ENCODE results near the gene RANBP1. TPM values are rescaled to one million over a fixed set of nuclear protein-coding genes. Genes with fewer than 3 reads are reported as not detected.

RANBP1 gene
- polyA plus RNA-seq, 1 experiment: 166 TPM

DNA sequence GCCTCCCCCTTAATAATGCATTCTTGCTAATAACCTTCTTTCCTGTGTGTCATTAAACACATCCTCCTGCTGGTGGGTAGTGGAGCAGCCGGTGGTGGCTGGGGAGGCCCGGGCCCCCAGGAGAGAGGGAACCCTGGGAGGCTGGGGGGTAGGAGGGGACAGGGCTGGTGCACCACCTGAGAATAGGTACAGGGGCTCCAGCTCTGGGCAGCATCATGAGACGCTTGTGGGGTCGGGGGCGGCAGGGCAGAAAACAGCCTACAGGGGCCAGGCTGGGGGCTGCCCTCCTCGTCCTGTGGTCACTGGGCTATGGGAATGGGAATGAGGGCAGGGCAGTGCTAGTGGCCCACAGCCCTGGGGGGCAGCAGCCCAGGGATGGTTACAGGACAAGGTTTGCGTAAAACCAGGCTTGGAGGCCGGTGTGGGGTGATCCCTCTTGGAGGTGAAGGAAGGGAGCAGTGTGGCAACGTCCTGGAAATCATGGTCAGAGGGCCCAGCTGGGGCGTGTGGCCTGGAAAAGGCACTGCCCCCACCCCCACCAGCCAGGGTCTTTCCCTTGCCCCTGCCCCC lies 53.4 kb downstream of the RANBP1 start:
- no peak for DNase-seq (ENCODE audit: low read depth)
- H3K4me3 ChIP-seq (ENCODE audit: low read depth, low read length): no peak overlapping the region
- H3K27me3 ChIP-seq (ENCODE audit: control insufficient read depth, insufficient read depth, low read length): peaks cover 1% of the 10 kb centered on the region; the same call in 1 of the 2 replicates
- ChIA-PET POLR2A (no interaction called here), CTCF (interaction anchor here (2.6 kb wide), 1 partner anchor 12 kb away, joined by 11 read pairs; no protein-coding TSS in a partner anchor)
- TF ChIP-seq, protein P1, sequence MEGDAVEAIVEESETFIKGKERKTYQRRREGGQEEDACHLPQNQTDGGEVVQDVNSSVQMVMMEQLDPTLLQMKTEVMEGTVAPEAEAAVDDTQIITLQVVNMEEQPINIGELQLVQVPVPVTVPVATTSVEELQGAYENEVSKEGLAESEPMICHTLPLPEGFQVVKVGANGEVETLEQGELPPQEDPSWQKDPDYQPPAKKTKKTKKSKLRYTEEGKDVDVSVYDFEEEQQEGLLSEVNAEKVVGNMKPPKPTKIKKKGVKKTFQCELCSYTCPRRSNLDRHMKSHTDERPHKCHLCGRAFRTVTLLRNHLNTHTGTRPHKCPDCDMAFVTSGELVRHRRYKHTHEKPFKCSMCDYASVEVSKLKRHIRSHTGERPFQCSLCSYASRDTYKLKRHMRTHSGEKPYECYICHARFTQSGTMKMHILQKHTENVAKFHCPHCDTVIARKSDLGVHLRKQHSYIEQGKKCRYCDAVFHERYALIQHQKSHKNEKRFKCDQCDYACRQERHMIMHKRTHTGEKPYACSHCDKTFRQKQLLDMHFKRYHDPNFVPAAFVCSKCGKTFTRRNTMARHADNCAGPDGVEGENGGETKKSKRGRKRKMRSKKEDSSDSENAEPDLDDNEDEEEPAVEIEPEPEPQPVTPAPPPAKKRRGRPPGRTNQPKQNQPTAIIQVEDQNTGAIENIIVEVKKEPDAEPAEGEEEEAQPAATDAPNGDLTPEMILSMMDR (IDR thresholded peaks at IDR 0.05; ENCODE audit: insufficient read depth, low read depth, low read length): no peak
- no peaks in the 10 kb centered on the region for H3K36me3 ChIP-seq (ENCODE audit: control insufficient read depth, insufficient read depth, low read length)

DNA sequence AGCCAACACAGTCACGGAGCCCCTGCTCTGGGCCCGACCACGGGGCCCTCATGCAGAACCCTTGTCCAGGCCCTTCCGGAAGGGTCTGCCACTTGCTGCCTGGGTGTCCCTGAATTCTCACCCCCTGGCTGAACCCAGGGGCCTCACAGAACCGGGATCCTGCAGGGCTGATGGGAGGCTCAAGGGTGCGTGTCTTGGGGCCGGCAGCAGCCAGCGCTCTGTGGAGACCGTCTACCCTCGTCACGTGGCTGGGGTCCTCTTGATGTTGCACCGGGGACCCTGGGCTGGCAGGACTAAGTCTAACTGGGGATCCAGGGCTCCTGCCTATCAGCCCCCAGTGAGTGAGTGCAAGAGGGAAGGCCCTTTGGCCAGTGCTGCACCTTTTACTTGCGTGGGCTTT lies 54.3 kb downstream of the RANBP1 start:
- no peak for DNase-seq (ENCODE audit: low read depth)
- TF ChIP-seq, protein P1 (IDR thresholded peaks at IDR 0.05; ENCODE audit: insufficient read depth, low read depth, low read length): no peak
- Histone ChIP-seq H3K27me3 (ENCODE audit: control insufficient read depth, insufficient read depth, low read length) (peaks cover 1% of the 10 kb centered on the region; the same call in 1 of the 2 replicates), H3K4me3 (ENCODE audit: low read depth, low read length) (no peak overlapping the region), H3K36me3 (ENCODE audit: control insufficient read depth, insufficient read depth, low read length) (no peaks in the 10 kb centered on the region)
- ChIA-PET POLR2A (no interaction called here), CTCF (no interaction called here)

DNA sequence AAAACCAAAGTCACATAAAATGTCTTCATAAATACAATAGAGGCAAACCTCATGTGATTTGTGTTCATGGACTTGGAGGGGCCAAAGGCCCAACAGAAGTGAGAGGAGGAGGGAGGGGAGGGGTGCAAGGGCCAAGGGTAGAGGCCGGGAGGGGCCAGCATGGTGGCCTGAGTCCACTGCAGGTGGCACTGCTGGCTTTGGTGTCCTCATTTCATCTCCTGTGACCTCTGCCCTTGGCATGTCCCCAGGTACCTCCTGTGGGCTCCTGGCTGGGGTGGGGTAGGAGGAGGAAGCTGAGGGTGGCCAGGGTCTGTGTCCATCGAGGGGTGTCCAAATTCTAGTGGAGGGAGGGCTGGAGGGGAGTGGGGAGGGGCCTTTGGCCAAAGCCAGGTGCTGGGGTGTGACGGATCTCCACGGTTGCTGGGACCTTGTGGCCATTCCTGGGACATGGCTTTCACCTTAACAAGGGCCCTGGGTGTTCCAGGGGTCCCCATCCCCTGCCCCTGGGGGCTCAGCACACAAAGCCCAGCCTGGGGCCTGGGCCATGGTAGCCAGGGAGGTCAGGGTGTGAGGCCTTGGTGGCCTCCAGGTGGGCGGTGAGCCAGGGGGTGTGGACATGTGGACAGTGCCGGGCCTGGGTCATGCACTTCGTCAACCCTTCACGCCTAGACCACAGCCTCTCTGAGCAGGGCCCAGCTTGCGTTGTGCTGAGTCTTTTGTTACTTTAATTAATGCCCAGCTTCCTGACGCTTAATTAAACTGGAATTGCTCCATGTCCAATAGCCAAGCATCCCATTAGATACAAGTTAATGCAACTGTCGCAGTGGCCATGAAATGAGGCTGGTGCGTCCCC lies 55.6 kb downstream of the RANBP1 start:
- POLR2A ChIA-PET: no interaction called here
- no peaks in the 10 kb centered on the region for H3K36me3 ChIP-seq (ENCODE audit: control insufficient read depth, insufficient read depth, low read length)
- no peak for DNase-seq (ENCODE audit: low read depth)
- CTCF ChIA-PET: interaction anchor here (2.0 kb wide), 1 partner anchor 14 kb away, joined by 8 read pairs; no protein-coding TSS in a partner anchor
- H3K27me3 ChIP-seq (ENCODE audit: control insufficient read depth, insufficient read depth, low read length): peaks cover 3% of the 10 kb centered on the region
- TF ChIP-seq, protein P1 (IDR thresholded peaks at IDR 0.05; ENCODE audit: insufficient read depth, low read depth, low read length): no peak
- no peak overlapping the region for H3K4me3 ChIP-seq (ENCODE audit: low read depth, low read length)

DNA sequence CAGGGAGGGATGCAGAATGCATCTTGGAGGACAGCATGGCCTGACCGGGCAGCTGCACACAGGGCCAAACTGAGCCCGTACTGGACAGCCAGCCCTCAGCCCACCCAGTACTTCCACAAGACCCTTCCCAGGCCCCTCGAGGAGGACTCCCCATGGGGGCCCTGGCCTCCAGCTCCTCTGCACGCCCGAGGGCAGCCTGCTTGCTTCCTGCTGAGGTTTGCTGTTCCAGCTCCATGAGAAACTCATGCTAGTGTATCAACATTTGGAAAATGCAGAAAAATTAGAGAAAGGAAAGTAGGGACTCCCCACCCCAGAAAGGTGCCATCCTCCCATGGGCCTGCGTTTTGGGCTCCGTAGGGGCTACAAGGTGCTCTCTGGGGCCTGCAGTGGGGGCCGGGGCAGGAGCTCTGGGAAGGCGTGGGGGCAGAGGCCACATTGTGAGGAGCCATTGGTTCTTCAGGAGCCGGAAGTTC lies 56.3 kb downstream of the RANBP1 start:
- no peak for DNase-seq (ENCODE audit: low read depth)
- H3K27me3 ChIP-seq (ENCODE audit: control insufficient read depth, insufficient read depth, low read length): peaks cover 3% of the 10 kb centered on the region; the same call in 1 of the 2 replicates
- POLR2A ChIA-PET: no interaction called here
- TF ChIP-seq, protein P1 (IDR thresholded peaks at IDR 0.05; ENCODE audit: insufficient read depth, low read depth, low read length): no peak
- no peaks in the 10 kb centered on the region for H3K36me3 ChIP-seq (ENCODE audit: control insufficient read depth, insufficient read depth, low read length)
- H3K4me3 ChIP-seq (ENCODE audit: low read depth, low read length): no peak overlapping the region
- CTCF ChIA-PET: interaction anchor here (2.0 kb wide), 1 partner anchor 15 kb away, joined by 8 read pairs; no protein-coding TSS in a partner anchor

DNA sequence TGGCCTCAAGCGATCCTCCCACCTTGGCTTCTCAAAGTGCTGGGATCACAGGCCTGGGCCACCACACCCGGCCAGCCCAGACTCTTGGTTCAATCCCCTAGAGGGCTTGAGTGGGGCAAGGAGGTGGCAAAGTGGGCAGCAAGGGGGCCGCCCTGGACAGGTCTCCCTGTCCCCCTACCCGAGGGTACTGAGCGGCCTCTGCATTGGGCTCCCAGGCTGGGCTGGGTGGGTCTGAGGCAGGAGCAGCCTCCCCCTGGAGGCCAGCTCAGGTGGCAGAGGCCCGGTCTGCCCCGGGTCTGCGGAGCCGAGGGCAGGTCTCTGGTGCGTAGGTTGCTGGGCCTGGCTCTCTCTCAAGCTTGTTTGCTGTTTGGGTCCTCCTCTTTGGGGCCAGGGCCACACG lies 57.3 kb downstream of the RANBP1 start:
- H3K27me3 ChIP-seq (ENCODE audit: control insufficient read depth, insufficient read depth, low read length): peaks cover 3% of the 10 kb centered on the region; the same call in 1 of the 2 replicates
- H3K36me3 ChIP-seq (ENCODE audit: control insufficient read depth, insufficient read depth, low read length): no peaks in the 10 kb centered on the region
- ChIA-PET POLR2A (no interaction called here), CTCF (interaction anchor here (0.7 to 2.0 kb wide), 3 partner anchors 16 to 110 kb away, joined by 3 to 8 read pairs (median 3); no protein-coding TSS in a partner anchor)
- no peak for DNase-seq (ENCODE audit: low read depth)
- TF ChIP-seq, protein P1 (IDR thresholded peaks at IDR 0.05; ENCODE audit: insufficient read depth, low read depth, low read length): no peak
- no peak overlapping the region for H3K4me3 ChIP-seq (ENCODE audit: low read depth, low read length)

All from BJ (cell line).